Hepatocyte (in vitro differentiated cells): Measurements from ENCODE around the gene KCNQ1.

ENCODE experiments used
- EZH2 ChIP-seq: fragments of 200-600 bp; sonication (generic); IDR thresholded peaks from 2 replicates; pipeline ENCODE4 v1.6.1; 2016; ENCODE audit warnings: antibody characterized with exemption, mild to moderate bottlenecking, borderline replicate concordance
- EZH2phosphoT487 ChIP-seq: fragments of 200-600 bp; sonication (generic); IDR thresholded peaks from one replicate; pipeline ENCODE4 v1.6.1; 2018; ENCODE audit warnings: antibody characterized with exemption, mild to moderate bottlenecking, low read depth, moderate library complexity; ENCODE audit not compliant: unreplicated experiment, severe bottlenecking
- TF ChIP-seq, protein P1 (sequence below): fragments of 200-600 bp; sonication (generic); IDR thresholded peaks from 2 replicates; pipeline ENCODE4 v1.5.1; 2016; ENCODE audit warnings: antibody characterized with exemption, mild to moderate bottlenecking; ENCODE audit not compliant: poor library complexity

DNA sequence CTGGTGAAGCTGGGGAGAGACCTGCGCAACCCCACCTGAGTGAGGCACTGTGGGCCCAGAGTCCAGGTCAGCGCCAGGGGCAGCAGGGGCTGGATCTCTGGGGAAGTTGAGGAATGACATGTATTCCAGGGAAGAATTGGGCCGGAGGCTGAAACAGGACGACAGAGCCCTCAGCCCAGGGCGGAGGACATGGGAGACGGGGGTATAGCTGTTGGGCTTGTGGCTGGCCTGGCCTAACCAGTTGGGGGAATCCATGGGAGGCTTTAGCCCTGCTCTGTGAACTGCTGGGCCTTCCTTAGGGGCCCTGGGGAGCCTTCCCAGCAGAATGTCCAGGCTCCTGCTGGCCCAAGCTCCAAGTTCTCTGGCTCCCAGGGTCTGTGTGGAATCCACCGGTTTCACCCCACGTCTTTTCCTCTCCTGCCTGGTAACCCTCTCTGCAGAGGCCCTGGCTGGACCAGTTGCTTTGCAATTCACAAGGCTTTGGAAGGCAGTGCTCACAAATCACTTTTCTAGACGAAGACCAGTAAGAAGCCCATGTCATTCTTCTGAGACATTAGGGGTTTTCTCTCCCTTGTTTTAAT is 305.4 kb downstream of the KCNQ1 start:
- TF ChIP-seq, protein P1, sequence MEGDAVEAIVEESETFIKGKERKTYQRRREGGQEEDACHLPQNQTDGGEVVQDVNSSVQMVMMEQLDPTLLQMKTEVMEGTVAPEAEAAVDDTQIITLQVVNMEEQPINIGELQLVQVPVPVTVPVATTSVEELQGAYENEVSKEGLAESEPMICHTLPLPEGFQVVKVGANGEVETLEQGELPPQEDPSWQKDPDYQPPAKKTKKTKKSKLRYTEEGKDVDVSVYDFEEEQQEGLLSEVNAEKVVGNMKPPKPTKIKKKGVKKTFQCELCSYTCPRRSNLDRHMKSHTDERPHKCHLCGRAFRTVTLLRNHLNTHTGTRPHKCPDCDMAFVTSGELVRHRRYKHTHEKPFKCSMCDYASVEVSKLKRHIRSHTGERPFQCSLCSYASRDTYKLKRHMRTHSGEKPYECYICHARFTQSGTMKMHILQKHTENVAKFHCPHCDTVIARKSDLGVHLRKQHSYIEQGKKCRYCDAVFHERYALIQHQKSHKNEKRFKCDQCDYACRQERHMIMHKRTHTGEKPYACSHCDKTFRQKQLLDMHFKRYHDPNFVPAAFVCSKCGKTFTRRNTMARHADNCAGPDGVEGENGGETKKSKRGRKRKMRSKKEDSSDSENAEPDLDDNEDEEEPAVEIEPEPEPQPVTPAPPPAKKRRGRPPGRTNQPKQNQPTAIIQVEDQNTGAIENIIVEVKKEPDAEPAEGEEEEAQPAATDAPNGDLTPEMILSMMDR = no peak
- TF ChIP-seq EZH2 = no peak
- no peak for TF ChIP-seq EZH2phosphoT487
